GM23338 (cell line): Measurements from ENCODE around the gene COX10. TPM values are rescaled to one million over a fixed set of nuclear protein-coding genes. Genes with fewer than 3 reads are reported as not detected.

Experiments
- ATAC-seq: fragments of 200-7000 bp; cut with Tn5 transposase; 3 replicates; pipeline ENCODE4 v1.9.1; 2020
- DNase-seq: peaks from one replicate; pipeline ENCODE4 v3.0.0-alpha.2; 2015; ENCODE audit warnings: low spot score
- H2AFZ ChIP-seq: fragments of 200-600 bp; sonication (generic); 2 replicates; pipeline ENCODE4 v1.8.0; 2016; ENCODE audit warnings: antibody characterized with exemption, mild to moderate bottlenecking, moderate library complexity
- H3F3A ChIP-seq: fragments of 200-600 bp; sonication (generic); replicated peaks from 2 replicates; pipeline ENCODE4 v1.8.0; 2017; ENCODE audit warnings: antibody characterized with exemption, mixed run types, low read depth
- H3K27ac ChIP-seq: fragments of 200-600 bp; sonication (generic); 2 replicates; pipeline ENCODE4 v1.6.1; 2016; ENCODE audit warnings: low read depth
- H3K27me3 ChIP-seq: fragments of 200-600 bp; sonication (generic); 2 replicates; pipeline ENCODE4 v1.8.0; 2016; ENCODE audit warnings: mild to moderate bottlenecking, mixed run types, moderate library complexity; ENCODE audit not compliant: insufficient read depth
- H3K36me3 ChIP-seq: fragments of 200-600 bp; sonication (generic); 2 replicates; pipeline ENCODE4 v1.8.0; 2016; ENCODE audit warnings: mild to moderate bottlenecking; ENCODE audit not compliant: insufficient read depth
- H3K4me1 ChIP-seq: fragments of 200-600 bp; sonication (generic); 2 replicates; pipeline ENCODE4 v1.8.0; 2016; ENCODE audit warnings: mild to moderate bottlenecking, moderate library complexity; ENCODE audit not compliant: insufficient read depth
- H3K4me2 ChIP-seq: fragments of 200-600 bp; sonication (generic); 2 replicates; pipeline ENCODE4 v1.7.1; 2017; ENCODE audit warnings: mixed run types
- H3K4me3 ChIP-seq: fragments of 200-600 bp; sonication (generic); 2 replicates; pipeline ENCODE4 v1.6.1; 2016; ENCODE audit warnings: mixed run types
- H3K79me2 ChIP-seq: fragments of 200-600 bp; sonication (generic); replicated peaks from 2 replicates; pipeline ENCODE4 v1.8.0; 2017; ENCODE audit warnings: mild to moderate bottlenecking; ENCODE audit not compliant: insufficient read depth
- H3K9me2 ChIP-seq: fragments of 200-600 bp; sonication (generic); 2 replicates; pipeline ENCODE4 v1.8.0; 2017; ENCODE audit not compliant: insufficient read depth
- H4K20me1 ChIP-seq: fragments of 200-600 bp; sonication (generic); replicated peaks from 2 replicates; pipeline ENCODE4 v1.8.0; 2017; ENCODE audit warnings: mild to moderate bottlenecking; ENCODE audit not compliant: insufficient read depth
- H3K27ac Mint-ChIP-seq: 2 replicates; pipeline ENCODE4 v1.8.0; 2020; ENCODE audit warnings: inconsistent platforms, mild to moderate bottlenecking, moderate library complexity, mixed read lengths
- H3K27me3 Mint-ChIP-seq: 3 replicates; pipeline ENCODE4 v1.8.0; 2022; ENCODE audit warnings: low read depth, mild to moderate bottlenecking, moderate library complexity, mixed read lengths, inconsistent platforms; ENCODE audit not compliant: insufficient read depth, poor library complexity
- H3K36me3 Mint-ChIP-seq: 3 replicates; pipeline ENCODE4 v1.8.0; 2021; ENCODE audit warnings: low read depth, mild to moderate bottlenecking, inconsistent platforms, moderate library complexity, mixed read lengths
- H3K4me1 Mint-ChIP-seq: 3 replicates; pipeline ENCODE4 v1.8.0; 2020; ENCODE audit warnings: mild to moderate bottlenecking, inconsistent platforms, mixed read lengths
- H3K4me3 Mint-ChIP-seq: 3 replicates; pipeline ENCODE4 v1.8.0; 2021; ENCODE audit warnings: moderate library complexity, mild to moderate bottlenecking, inconsistent platforms, mixed read lengths
- H3K9me3 Mint-ChIP-seq: 3 replicates; pipeline ENCODE4 v1.8.0; 2020; ENCODE audit warnings: moderate library complexity, mild to moderate bottlenecking, inconsistent platforms, mixed read lengths
- CREB1 ChIP-seq: fragments of 250-450 bp; sonication (Bioruptor Pico); IDR thresholded peaks from 2 replicates; pipeline ENCODE4 v1.5.0; 2020; ENCODE audit warnings: low read depth, mild to moderate bottlenecking, moderate library complexity
- CTCF ChIP-seq, 2 experiments: fragments of 200-600 bp in 1 of 2; sonication (generic) in 1 of 2; conservative IDR thresholded peaks; 2 replicates each; pipeline versions ENCODE4 v1.5.1 to v1.6.1; 2016 to 2017; ENCODE audit warnings: antibody characterized with exemption in 2 of 2, low read depth in 2 of 2, mild to moderate bottlenecking in 2 of 2, moderate library complexity in 1 of 2
- ETS1 ChIP-seq: IDR thresholded peaks from 2 replicates; pipeline ENCODE4 v1.6.1; 2016; ENCODE audit warnings: antibody characterized with exemption
- EZH2 ChIP-seq: fragments of 200-600 bp; sonication (generic); IDR thresholded peaks from one replicate; pipeline ENCODE4 v1.8.0; 2017; ENCODE audit warnings: antibody characterized with exemption, mild to moderate bottlenecking, low read depth; ENCODE audit not compliant: unreplicated experiment
- EZH2phosphoT487 ChIP-seq: fragments of 200-600 bp; sonication (generic); IDR thresholded peaks from one replicate; pipeline ENCODE4 v1.8.1; 2018; ENCODE audit warnings: antibody characterized with exemption; ENCODE audit not compliant: unreplicated experiment
- JUNB ChIP-seq: IDR thresholded peaks from one replicate; pipeline ENCODE4 v1.6.1; 2016; ENCODE audit warnings: antibody characterized with exemption; ENCODE audit not compliant: unreplicated experiment
- NANOG ChIP-seq: IDR thresholded peaks from 2 replicates; pipeline ENCODE4 v1.6.1; 2016; ENCODE audit warnings: antibody characterized with exemption, borderline replicate concordance
- STAT1 ChIP-seq: IDR thresholded peaks from one replicate; pipeline ENCODE4 v1.6.1; 2016; ENCODE audit warnings: antibody characterized with exemption; ENCODE audit not compliant: unreplicated experiment
- ZNF462 ChIP-seq: fragments of 250-450 bp; sonication (Bioruptor Pico); IDR thresholded peaks from 2 replicates; pipeline ENCODE4 v1.5.0; 2020; ENCODE audit warnings: mild to moderate bottlenecking, moderate library complexity
- polyA plus RNA-seq: library from polyadenylated mRNA; unstranded; fragments of >200 nt; fragmentation: Nextera tagmentation; extraction: Ambion mirVana; gene quantifications from 2 replicates; pipeline ENCODE4 v1.2.1, GENCODE V29; 2016
- total RNA-seq: library from RNA; depleted of rRNA; stranded (reverse); fragments of >200 nt; shearing (Covaris generic); gene quantifications from 2 replicates; pipeline ENCODE4 v1.2.3, GENCODE V29; 2014

COX10 gene
- total and polyA plus RNA-seq, 2 experiments from 2014 or later: 25.7 to 46.6 TPM

GRCh38 chr17:14227052-14227451, 157.7 kb downstream of the COX10 start:
- Histone ChIP-seq H2AFZ (no peak overlapping the region), H3K27ac (no peak overlapping the region), H3F3A (no peaks in the 10 kb centered on the region), H3K4me3 (no peak overlapping the region), H3K4me2 (no peak overlapping the region), H3K79me2 (no peaks in the 10 kb centered on the region), H3K9me2 (peaks cover 14% of the 10 kb centered on the region; the same call in 1 of the 2 replicates), H3K27me3 (no peaks in the 10 kb centered on the region), H3K36me3 (no peaks in the 10 kb centered on the region), H4K20me1 (no peaks in the 10 kb centered on the region), H3K4me1 (no peaks in the 10 kb centered on the region)
- Mint-ChIP-seq H3K4me3 (no peak overlapping the region), H3K27me3 (peaks cover 7% of the 10 kb centered on the region), H3K27ac (no peak overlapping the region), H3K9me3 (peaks cover 16% of the 10 kb centered on the region), H3K36me3 (peaks cover 19% of the 10 kb centered on the region), H3K4me1 (no peaks in the 10 kb centered on the region; the same call in 2 of the 3 replicates)
- peak; percentile 32 to 57; a peak in 3 of 4 replicates for TF ChIP-seq CTCF (conservative IDR thresholded peaks at IDR 0.05; ENCODE audit: low read depth in 2 of 2)
- no peak for TF ChIP-seq ETS1
- no peak for TF ChIP-seq CREB1 (CRISPR knock-in tag)
- no peak for TF ChIP-seq EZH2
- ATAC-seq (no peak), DNase-seq (no peak)

- Histone ChIP-seq H3K4me1 (no peaks in the 10 kb centered on the region), H3K4me3 (no peak overlapping the region), H2AFZ (no peak overlapping the region), H3F3A (no peaks in the 10 kb centered on the region), H3K27me3 (no peaks in the 10 kb centered on the region), H4K20me1 (no peaks in the 10 kb centered on the region), H3K36me3 (no peaks in the 10 kb centered on the region), H3K4me2 (no peak overlapping the region), H3K79me2 (no peaks in the 10 kb centered on the region), H3K9me2 (peaks cover 14% of the 10 kb centered on the region; the same call in 1 of the 2 replicates), H3K27ac (no peak overlapping the region)
- H3K4me3 Mint-ChIP-seq: no peak overlapping the region
- H3K27ac Mint-ChIP-seq: no peak overlapping the region
- peaks cover 7% of the 10 kb centered on the region for H3K27me3 Mint-ChIP-seq
- peaks cover 16% of the 10 kb centered on the region for H3K9me3 Mint-ChIP-seq
- no peaks in the 10 kb centered on the region; the same call in 2 of the 3 replicates for H3K4me1 Mint-ChIP-seq
- peaks cover 19% of the 10 kb centered on the region for H3K36me3 Mint-ChIP-seq
- DNase-seq (no peak), ATAC-seq (no peak)
- TF ChIP-seq NANOG (no peak), STAT1 (no peak), ZNF462 (CRISPR knock-in tag) (no peak), EZH2 (no peak), JUNB (no peak), ETS1 (no peak), EZH2phosphoT487 (no peak)
Measured at GRCh38 chr17:14228903-14229302, 159.6 kb downstream of the COX10 start.
